HPDE6-E6E7 (cell line): ENCODE measurements around the gene ZNF93.
"Not testable (repeated sequence)": the region's sequence is repeated elsewhere in the genome, so short reads cannot be mapped to it uniquely, and the experiment has no call there.

Source experiments
- DNase-seq: peaks from one replicate; pipeline ENCODE4 v3.0.0; 2011; ENCODE audit warnings: missing footprints; ENCODE audit errors: extremely low spot score

The ZNF93 gene

DNA sequence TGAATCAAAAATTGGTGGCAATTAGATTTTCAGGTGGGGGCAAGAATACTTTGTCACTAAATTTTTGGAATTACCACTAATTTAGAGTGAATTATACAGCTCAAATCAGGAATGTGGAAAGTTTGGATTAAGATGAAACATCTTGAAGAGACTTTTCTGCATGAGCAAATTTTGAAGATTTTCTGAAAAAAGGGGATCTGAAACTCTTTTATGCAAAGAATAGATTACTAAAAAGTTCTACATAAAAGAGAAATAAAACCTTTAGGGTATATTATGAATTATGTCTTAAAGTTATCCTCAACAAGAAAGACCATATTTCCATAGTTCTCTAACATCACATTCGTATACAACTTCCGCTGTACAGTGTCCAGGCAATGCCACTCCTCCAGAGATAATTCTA lies 36.7 kb downstream of the ZNF93 start:
- DNase-seq, result no peak

DNA sequence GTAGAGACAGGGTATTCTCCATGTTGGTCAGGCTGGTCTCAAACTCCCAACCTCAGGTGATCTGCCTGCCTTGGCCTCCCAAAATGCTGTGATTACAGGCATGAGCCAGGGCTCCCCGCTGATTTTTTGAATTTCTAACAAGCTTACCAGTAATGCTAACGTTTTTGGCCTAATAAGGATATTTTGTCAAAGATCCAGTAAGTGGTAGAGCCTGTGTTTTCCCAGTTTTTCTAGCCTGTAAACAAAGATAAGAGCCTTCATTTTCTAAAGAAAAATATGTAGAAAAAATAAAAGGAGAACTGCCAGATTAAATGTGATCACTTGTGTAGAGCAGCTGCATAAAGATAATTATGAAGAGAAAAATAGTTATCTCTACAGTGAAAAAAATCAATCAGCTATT lies 37.7 kb downstream of the ZNF93 start:
- DNase-seq, result no peak

DNA sequence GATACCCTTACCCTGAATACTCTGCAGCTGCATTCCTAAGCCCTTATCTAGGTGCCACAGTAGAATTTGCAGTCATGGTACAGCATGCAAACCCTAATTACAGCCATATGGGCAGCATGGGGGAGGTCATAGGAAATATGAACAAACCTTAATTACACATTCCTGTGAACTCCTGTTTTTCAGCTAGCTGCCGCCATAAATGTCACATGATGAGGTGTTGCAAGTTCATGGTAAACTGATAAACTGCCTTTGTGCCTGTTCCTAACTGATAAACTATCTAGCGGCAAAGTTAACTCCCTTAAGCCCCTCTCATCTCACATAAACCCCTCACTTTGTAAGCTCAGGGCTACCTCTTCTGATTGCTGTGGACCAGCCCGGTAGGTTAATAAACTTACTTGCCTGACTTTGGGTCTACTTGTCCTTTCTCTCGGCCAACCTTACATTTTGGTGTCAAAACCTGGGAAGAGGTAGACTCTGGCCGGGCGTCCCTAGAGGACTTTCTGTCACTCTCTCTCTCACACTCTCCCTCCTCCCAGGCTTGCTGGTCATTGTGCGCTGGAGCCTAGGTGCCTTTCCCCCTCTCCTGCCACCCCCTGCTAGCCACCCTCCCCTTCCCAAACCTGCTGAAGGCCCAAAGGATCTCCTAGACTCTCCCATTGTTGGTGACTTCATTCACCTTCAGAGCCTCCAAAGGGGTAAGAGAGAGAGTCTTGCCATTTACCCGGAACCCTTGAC lies 43.3 kb downstream of the ZNF93 start:
- no peak for DNase-seq

DNA sequence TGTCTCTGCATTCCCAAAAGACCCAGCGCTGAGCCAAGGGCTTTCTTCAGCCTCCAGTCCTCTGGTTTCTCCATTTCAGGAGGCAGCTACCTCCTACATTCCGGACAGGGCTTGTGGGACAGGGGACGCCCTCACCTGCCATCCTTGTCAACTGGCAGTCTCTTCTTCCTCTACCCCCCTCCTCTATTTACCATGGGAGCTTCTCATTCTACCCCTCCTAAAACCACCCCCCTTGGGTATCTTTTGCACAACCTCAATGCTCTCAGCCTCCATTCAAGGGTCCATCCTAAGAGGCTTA lies 43.8 kb downstream of the ZNF93 start:
- no peak for DNase-seq

DNA sequence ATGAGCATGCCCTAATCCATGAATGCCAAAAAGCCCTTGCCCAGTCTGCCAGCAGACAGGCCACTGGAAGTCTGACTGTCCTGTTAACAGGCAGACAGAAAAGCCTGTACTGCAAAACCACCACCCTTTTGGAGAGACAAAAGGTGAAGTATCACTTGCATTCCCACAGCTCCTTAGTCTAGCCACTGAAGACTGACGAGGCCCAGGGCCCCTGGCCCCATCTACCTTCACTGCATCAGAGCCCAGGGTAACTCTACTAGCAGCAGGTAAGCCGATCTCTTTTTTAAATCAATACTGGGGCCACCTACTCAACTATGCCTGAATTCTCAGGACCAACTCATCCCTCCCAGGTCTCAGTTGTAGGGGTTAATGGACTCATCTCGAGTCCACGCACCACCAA lies 45.5 kb downstream of the ZNF93 start:
- DNase-seq, result no peak

DNA sequence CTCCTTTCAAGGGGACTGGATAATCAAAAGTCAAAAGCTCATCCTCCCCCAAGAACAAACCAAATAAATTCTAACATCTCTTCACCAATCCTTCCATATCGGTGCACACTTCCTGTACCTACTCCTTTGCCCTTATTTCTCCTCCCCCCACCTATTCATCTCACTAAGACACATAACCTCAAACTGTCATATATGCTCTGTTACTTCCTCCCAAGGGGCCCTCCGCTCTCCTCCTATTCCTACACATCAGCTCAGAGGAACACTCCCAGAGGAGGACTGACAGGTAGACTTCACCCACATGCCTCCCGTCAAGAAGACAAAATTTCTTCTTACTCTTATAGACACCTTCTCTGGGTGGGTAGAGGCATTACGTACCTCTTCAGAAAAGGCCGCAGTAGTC lies 48.1 kb downstream of the ZNF93 start:
- DNase-seq, result no peak

DNA sequence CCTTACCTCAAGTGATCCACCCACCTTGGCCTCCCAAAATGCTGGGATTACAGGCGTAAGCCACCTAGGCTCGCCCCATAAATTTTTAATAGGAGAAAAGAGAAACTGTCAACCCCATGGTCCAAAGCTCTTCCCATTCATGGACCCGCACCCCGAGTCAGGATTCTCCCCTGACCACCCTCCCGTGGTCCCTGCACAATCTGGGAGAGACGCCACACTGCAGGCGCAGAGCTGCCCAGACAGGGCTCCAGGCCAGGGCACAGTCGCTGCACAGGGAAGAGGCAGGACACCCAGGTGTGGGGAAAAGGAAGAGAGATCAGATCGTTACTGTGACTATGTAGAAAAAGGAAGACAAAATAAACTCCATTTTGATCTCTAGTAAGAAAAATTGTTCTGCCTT lies 54.5 kb downstream of the ZNF93 start:
- no peak for DNase-seq

DNA sequence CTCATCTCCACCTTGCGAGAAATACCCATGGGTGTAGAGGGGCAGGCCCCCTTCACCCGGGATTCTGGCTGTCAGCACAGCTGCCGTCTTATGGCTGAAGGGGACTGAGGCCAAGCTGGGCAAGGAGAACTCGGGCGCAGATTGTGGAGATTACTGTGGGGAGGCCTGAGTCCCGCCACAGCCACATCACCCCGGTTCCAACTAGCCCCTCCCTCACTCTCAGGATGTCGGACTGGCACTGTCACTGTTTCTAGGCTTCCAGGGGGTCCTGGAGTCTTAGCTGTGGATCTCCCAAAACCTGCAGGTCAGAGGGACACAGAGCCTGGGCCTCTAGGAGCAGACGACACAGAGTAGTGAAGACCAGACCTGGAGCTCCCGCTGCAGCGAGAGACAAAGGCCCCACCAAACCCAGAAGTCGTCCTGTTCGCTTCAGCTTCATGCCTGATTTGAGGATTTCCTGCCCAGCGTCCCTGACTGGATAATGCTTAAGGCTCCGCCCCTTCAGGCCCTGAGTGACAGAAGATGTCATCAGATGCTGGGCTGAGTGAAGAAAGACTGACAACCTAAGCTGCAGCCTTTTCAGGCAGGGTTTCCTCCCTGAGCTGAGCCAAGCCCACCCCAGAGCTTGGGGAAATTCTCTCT lies 55.8 kb downstream of the ZNF93 start:
- no peak for DNase-seq

DNA sequence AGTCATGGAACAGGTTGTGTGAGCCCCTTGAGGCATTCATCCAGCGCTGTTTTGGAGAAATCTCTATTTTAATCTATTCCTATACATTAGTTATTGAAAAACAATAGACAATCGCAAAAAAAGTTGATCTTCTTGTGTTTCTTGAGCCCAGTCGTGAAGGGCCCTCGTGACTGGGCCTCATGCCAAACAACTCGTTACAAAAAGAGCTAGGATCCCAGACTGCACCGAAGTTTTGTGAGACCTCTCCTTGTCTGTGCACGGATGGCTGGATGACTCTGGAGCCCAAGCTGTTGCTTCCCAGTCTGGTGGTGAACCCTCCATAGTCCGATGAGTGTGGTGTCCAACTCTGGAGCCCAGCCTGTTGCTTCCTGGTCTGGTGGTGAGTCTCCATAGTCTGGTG lies 57.0 kb downstream of the ZNF93 start:
- not testable (repeated sequence) for DNase-seq

DNA sequence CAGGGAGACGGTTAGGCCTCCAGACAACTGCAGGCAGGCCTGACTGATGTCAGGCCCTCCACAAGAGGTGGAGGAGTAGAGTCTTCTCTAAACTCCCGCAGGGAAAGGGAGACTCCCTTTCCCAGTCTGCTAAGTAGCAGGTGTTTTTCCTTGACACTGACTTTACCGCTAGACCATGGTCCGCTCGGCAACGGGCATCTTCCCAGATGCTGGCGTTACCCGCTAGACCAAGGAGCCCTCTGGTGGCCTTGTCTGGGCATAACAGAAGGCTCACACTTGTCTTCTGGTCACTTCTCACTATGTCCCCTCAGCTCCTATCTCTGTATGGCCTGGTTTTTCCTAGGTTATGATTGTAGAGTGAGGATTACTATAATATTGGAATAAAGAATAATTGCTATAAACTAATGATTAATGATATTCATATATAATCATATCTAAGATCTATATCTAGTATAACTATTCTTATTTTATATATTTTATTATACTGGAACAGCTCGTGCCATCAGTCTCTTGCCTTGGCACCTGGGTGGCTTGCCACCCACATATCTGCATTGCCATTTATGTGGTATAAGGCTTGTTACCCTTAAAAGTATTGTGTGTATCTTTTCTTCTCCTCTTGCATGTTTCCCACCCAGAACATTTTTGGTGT lies 58.5 kb downstream of the ZNF93 start:
- not testable (repeated sequence) for DNase-seq

DNA sequence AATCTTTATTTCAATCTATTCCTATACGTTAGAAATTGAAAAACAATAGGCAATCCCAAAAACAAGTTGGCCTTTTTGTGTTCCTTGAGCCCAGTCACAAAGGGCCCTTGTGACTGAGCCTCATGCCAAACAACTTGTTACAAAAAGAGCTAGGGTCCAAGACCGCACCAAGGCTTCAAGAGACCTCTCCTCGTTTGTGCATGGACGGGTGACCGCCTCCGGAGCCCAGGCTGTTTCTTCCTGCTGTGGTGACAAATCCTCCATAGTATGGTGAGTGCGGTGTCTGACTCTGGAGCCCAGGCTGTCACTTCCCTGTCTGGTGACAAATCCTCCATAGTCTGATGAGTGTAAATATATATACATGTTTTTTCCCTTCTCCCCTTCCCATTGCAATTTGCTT lies 63.7 kb downstream of the ZNF93 start:
- no peak for DNase-seq

DNA sequence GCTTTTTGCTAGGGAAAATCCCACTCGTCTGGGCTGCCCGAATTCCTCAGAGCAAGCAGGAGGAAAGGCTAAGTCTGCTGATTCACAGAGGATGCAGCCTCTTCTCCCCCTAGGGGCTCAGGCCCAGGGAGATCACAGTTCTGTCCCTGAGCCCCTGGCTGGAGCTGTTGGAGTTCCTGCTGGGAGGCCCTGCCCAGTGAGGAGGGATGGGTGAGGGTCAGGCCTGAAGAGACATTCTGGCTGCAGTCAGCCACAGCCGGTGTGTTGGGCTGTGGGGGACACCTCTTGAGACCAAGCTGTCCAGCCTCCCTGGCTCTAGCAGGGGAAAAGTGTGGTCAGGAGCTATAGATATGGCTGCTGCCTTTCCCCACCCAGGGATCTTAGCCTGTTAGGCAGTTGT lies 65.4 kb downstream of the ZNF93 start:
- not testable (repeated sequence) for DNase-seq

DNA sequence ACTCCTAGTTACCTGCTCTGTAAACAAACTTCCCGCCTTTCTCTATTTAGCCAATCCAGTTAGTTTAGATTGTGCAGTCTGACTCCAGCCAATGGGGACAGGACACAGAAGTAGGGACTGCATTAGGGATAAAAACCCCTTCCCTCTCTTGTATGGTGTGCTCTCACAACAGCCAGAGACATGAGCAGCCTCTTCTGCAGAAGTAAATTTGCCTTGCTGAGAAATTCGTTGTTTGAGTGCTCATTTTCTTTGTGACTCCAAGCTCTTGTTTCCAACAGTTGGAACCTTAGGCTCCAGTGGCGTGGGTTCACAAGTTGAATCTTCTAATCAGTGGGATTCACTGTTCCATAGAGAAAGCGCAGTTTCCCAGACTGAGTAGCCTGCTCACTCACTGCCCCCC lies 66.1 kb downstream of the ZNF93 start:
- DNase-seq, result no peak
